ENCODE measurements around the gene GREB1L. TPM values are rescaled to one million over a fixed set of nuclear protein-coding genes. Genes with fewer than 3 reads are reported as not detected.

GREB1L gene
- polyA plus RNA-seq, 1 of the 3 experiments (the other 2 are of a cell fraction) = under 0.01 TPM

- Histone ChIP-seq H2AFZ (ENCODE audit: low read depth) (no peak overlapping the region), H3K36me3 (replicated peaks in 1 of 2; ENCODE audit: control insufficient read depth in 1 of 2, insufficient read depth in 2 of 2, low read length in 1 of 2) (no peaks in the 10 kb centered on the region), H3F3A (replicated peaks; ENCODE audit: insufficient read depth) (no peaks in the 10 kb centered on the region), H3K4me2 (no peak overlapping the region), H3K9me3 (no peaks in the 10 kb centered on the region), H3K79me2 (ENCODE audit: insufficient read depth) (no peaks in the 10 kb centered on the region), H3K9me2 (no peaks in the 10 kb centered on the region), H3K27ac (ENCODE audit: low read depth in 2 of 2, low read length in 1 of 2) (no peak overlapping the region), H3K4me3 (ENCODE audit: low read depth in 2 of 2, low read length in 1 of 2) (no peak overlapping the region), H3K27me3 (ENCODE audit: insufficient read depth) (peaks cover 25% of the 10 kb centered on the region; the same call in 1 of the 2 replicates), H3K4me1 (ENCODE audit: control insufficient read depth in 1 of 2, insufficient read depth in 2 of 2, low read depth in 1 of 2, low read length in 1 of 2) (no peaks in the 10 kb centered on the region; a peak in 1 of 4 replicates), H3K9ac (no peak overlapping the region), H4K20me1 (ENCODE audit: insufficient read depth) (no peaks in the 10 kb centered on the region)
- WGBS (ENCODE audit: low lambda C conversion rate) = 38% methylated on average over 1 of the region's 1 CpG
- TF ChIP-seq FOXM1 (IDR thresholded peaks at IDR 0.05; ENCODE audit: low read depth) (no peak), REST (IDR thresholded peaks at IDR 0.05; ENCODE audit: low read depth, low read length) (no peak), NRF1 (IDR thresholded peaks at IDR 0.05; ENCODE audit: low read depth, low read length) (no peak), USF1 (IDR thresholded peaks at IDR 0.05; ENCODE audit: borderline replicate concordance, low read depth) (no peak), NFIC (IDR thresholded peaks at IDR 0.05; ENCODE audit: borderline replicate concordance) (no peak), YY1 (IDR thresholded peaks at IDR 0.05; ENCODE audit: low read depth) (no peak), USF2 (IDR thresholded peaks at IDR 0.05; ENCODE audit: borderline replicate concordance, low read depth, low read length) (no peak), PBX3 (IDR thresholded peaks at IDR 0.05) (no peak), EZH2phosphoT487 (IDR thresholded peaks at IDR 0.05; ENCODE audit: borderline replicate concordance, low read depth) (no peak), GABPA (IDR thresholded peaks at IDR 0.05; ENCODE audit: low read depth) (no peak), CTCF (IDR thresholded peaks at IDR 0.05) (no peak), JUND (IDR thresholded peaks at IDR 0.05) (no peak), TAF1 (IDR thresholded peaks at IDR 0.05; ENCODE audit: borderline replicate concordance, low read depth, low read length) (no peak), TCF12 (IDR thresholded peaks at IDR 0.05) (no peak), POLR2AphosphoS5 (IDR thresholded peaks at IDR 0.05; ENCODE audit: low read depth, low read length) (no peak), RAD21 (IDR thresholded peaks at IDR 0.05; ENCODE audit: low read length) (no peak), TEAD4 (IDR thresholded peaks at IDR 0.05; ENCODE audit: borderline replicate concordance, insufficient read depth) (no peak)
- CTCF ChIA-PET = no interaction called here
- DNase-seq = no peak
- POLR2A ChIA-PET = no interaction called here
Measured at GRCh38 chr18:21458310-21458709, 216.3 kb downstream of the GREB1L start.

All from SK-N-SH (cell line).